ENCODE measurements around the gene KLHL6.

The KLHL6 gene

DNA sequence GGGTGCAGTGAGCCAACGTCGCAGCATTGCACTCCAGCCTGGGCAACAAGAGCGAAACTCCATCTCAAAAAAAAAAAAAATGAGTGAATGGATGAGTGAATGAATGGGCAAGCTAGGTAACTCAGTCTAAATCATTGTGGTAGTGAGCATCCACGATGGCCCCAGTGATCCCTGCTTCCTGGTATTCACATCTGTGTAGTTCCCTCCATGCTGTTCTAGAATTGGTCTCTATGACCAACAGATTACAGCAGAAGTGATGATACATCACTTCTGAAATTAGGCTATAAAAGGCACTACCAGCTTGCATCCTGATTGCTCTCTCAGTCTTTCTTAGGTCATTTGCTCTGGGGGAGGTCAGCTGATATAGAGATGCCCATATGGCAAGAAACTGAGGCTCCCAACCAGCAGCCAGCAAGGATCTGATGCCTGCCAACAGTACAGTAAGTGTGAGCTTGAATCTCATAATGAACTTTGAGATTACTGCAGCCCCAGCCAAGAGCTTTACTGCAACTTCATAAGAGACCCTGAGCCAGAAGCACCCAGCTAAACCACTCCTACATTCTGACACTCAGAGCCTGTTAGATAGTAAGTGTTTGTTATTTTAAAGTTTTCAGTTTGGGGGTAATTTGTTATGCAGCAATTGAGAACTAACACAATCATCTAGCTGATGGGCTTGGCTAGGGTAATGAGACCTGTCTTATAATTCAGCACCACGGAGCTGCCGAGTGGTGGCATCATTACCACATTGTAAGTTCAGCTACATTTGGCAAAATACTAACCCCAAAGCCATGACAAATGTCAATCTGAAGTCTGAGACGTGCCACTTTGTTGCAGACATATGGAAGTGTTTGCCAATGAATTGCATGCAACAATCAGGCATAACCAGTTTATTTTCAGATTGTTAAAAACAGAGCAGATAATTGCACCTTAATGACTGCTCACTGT is 53.0 kb downstream of the KLHL6 start:
- DNase-seq: no peak

DNA sequence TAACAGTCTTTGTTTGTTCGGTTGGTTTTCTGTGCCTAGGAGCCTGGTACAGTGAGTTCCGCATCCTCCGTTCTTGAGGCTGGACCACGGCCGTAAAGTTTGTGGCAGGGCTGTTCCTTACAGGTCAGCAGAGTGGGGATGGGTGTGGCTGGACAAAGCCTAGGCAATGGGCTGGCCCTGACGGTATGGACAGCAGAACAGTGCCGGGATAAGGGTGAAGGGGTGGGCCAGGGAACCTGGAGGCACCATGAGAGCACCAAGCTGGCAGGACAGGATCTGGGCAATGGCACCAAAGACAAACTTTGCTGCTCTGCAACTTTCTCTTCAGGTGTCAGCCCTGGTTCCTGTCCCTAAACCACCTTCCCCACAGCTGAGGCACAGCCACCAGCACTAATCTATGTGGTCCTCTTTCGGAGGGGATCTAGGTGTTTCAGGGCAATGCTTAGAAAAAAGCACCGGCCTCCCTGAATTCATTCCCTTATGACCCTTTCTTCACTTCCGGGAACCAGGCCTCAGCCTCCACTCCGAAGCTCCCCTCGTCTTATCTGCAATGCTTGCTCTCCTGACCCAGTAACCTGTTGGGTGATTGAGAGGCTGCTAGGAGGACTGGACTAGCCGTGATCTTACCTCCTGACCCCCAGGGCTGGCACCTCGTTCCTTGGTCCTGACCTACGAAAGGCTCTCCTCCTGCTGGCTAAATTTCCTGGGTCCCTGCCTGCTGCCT is 54.4 kb downstream of the KLHL6 start:
- DNase-seq: no peak

DNA sequence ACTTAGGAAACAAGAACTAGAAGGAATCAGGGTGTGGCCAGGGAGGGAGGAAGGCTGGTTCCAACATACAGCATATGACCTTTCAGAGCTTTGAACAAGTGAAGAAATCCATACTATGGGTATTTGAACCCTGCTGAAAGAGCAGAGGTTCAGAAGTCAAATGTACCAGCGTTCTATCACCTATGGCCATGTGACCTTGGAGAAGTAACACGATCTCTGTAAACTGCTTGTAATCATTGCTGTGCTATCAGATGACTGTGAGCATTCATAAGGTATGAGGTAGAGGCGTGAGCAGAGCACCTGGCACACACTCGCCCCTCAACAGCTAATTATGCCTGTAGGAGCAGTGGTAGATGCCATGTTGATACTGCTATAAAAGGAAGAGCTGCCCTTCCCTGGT is 55.2 kb downstream of the KLHL6 start:
- no peak for DNase-seq

DNA sequence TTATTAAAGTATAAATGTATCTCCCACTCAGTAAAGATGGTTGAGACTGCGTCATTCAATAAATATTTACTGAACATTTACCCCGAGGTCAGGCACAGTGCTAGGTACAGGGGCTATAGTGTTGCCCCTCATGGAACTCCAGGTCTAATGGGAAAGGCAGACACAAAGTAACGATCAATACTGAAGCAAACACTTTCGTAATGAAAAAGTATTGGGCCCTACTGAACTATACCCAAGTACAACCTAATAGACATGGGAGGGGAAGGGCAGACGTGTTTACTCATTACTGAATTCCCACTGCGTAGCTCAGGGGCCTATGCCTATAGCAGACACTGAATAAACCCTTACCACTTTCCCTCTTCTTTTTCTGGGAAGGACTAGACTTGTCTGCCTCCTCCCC is 56.9 kb downstream of the KLHL6 start:
- DNase-seq: no peak

DNA sequence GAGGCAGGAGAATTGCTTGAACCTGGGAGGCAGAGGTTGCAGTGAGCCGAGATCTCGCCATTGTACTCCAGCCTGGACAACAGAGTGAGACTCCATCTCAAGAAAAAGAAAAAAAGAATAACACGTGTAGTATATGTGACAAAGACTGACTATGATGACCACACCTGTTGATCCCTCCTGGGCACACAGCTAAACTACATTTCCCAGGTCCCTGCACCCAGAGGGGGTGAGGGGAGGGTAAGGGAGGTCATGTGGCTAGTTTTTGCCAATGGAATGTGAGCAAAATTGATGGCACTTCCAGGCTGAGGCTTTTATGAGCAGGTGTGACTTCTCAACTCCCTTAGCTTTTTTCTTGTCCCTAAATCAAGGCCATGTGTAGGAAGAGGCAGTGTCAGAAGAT is 58.2 kb downstream of the KLHL6 start:
- DNase-seq: no peak

DNA sequence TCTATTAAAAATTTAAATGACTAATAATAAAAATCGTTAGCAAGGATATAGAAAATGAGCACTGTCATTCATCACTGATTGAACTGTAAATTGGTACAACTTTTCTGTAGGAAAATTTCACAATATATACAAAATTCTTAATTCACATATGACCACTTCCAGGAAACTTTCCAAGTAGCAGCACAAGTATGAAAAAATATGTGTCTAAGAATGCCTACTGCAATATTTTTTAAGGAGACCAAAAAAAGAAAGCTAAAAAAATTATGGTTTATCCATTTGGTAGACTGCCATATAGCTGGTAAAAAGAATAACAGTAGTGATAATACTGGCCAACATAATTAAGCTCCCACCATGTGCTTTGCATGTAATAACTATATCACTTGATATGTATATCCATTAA is 59.2 kb downstream of the KLHL6 start:
- no peak for DNase-seq

DNA sequence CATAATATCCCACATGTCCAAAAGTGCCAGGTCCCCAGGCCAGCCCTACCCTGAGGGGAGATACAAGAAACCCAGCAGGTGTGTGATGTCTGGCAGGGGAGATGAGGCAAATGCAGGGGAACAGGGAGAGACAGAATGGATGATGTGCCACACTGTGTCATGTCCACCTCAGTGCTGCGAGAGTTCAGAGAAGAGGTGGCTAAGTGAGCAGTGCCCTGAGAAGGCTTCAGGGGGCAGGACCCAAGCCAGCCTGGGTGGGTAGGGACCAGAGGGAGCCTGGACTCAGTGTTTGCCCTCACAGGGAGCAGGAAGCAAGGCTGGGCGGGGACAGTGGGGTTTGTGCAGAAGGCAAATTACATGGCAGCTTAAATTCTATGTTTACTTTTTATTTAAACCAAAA is 61.2 kb downstream of the KLHL6 start:
- DNase-seq: no peak

DNA sequence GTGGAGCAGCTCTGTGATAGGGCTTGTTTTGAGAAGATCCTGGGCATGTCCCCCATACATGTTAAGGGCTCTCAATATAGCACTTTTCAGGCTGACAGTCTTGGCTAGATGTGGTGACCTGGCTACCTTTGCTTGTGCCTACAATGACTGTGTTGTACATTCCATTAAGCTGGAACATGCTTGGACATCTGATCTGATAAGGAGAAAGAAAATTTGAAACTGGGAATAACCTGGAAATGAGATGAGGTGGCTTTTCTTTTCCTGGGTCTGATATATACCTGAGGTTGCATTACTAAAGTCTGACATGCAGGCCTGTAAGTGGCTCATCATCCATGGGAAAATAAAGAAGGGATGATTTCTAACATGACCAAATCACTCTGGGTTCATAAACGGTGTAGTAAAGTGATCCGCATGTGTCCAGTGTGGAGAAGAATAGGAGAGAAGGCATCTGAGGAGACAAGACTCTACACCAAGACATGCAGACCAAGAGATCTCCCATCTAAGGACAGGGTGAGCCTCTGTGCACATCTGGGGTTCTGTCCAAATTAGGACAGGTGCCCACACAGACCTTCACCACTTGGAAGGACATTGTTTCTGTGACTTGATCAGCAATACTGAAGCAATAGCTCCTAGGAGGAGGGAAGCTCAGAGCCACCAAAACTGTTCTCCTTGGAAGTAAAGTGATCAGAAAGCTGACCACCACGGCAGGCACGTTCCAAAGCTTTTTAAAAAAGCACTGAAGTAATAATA is 62.0 kb downstream of the KLHL6 start:
- no peak for DNase-seq

DNA sequence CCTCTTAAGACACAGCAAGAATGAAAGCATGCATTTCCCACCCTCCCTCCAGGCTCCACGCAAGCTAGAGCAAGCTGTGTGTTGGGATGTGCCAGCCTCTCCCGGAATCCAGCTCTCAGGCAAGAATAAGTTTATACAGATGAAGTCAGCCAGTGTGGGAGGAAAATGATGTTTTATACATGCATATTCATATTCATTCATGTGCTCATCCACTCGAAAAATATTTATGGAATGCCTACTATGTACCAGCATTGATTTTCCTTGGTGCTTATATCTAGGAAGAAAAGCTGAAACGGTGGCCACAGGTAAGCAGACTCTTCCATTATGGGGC is 62.7 kb downstream of the KLHL6 start:
- DNase-seq: peak; percentile 23

DNA sequence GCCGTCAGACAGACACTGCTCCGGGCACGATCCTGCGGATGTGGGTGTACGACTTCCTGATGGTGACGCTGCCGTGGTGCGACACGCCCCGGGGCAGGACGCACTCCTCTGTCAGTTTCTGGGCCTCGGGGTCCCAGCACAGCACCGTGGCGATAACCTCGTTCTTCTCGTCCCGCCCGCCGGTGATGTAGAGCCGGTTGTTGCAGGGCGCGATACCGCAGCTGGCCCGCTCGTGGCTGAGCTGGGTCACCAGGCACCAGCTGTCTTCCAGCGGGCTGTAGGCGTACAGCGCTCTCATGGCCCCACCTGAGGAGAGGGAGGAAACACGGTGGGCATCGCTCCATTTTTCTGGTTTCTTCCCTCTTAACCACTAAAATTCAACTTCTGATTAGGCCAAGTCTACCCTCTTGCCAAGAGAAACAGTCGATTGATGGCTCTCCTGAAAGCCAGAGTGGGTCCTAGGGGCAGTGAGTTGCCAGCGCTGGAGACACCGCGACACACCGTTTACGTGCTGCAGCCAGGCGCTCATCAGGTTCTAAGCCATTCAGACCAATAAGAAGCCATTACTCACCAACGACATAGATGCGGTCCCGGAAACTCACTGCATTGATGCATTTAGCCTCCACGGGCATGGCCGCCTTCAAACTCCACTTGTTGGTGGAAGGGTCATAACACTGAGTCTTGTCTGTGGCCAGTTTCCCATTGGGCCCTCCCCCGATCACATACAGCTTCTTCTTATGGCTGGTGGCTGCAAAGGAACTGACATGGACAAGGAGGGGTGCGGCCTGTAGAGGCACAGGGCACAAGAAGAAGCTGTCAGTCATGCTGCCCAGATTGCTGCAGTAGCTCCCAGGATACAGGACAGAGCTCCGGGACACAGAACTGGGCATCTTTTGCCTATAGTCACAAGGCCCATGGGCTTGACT is 63.3 kb downstream of the KLHL6 start:
- DNase-seq: no peak

DNA sequence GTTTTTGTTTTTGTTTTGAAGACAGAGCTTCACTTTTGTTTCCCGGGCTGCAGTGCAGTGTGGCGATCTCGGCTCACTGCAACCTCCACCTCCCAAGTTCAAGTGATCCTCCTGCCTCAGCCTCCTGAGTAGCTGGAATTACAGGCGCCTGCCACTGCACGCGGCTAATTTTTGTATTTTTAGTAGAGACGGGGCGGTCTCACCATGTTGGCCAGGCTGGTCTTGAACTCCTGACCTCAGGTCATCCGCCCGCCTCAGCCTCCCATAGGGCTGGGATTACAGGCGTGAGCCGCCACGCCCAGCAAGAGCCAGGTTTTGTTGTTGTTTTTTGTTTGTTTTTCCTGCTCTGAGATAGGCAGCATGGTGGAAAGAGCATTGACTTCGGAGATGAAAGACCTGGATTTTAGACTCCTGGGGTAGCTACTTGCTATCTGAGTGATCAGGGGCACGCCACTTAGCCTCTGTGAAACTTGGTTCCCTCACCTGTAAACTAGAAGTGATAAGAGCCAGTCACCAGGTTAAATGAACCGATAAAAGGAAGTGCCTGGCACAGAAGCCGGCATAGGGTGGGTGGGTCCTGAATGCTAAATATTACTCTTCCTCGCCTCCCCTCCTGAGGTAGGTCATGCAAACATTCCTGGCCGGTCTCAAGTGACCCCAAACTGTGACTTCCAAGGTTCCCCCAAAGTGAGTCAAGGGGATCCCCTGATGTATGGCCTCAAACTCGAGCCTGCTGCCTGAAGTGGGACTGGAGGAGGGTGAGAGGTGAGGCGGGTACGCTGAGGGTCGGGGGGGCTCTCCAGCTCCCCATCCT is 64.2 kb downstream of the KLHL6 start:
- no peak for DNase-seq

DNA sequence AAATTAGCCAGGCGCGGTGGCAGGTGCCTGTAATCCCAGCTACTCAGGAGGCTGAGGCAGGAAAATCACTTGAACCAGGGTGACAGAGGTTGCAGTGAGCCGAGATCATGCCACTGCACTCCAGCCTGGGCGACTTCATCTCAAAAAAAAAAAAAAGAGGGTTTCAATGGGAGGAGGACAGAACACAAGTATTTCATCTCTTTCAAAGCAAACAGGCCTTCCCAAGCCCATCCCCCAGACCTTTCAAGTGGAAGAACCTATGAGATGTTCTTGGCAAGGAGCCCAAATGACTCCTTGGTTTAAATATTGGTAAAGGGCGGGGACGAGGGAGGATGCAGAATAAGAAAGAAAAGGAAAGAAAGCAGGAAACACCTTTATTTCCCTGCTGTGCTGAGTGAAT is 64.9 kb downstream of the KLHL6 start:
- no peak for DNase-seq

DNA sequence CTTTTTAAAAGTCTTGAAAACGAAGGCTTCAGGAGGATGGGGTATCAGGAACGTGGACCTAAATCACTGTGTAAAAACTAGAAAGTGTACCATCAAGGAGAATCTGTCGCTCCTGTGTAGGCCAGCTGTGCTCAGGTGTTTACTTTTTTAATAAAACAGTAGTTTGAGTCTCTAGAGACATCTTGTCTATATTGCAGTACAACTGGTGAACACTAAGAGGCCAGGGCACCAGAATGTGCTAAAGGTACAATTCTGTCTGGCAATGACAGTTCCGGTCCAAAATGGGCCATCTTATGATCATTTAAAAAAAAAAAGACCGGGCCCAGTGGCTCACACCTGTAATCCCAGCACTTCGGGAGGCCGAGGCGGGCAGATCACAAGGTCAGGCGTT is 65.3 kb downstream of the KLHL6 start:
- DNase-seq: no peak

DNA sequence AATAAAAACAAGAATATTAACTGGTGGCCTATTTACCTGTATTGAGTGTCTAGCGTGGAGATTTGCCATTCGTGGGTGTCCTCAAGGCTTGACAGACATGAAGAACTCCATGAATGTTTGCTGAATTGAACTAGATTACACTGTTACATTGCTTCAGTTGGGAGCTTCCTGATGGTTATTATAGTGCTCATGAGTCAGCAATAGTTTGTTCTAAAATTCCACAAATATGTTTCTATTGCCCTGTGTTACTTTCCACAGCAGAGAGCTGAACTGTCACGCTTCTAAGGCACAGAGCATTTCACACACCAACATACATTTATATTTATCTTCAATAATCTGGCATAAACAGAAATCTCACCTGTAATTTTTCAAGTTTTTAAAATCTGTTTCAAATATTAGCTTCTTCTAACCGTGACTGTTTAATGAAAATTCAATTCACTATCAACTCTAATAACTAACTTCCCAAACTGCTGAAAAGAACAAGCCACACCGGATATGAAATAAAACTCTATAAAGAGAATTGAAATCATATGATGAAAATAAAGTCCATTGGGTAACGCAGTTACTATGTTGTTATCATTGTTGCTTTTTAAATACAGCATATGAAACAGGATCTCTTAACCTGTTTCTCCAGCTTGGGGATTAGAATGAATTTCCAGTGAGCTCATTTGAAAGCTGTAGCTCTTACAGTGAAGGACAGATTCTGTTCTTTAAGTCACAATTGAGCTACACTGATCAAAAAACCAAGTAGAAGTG is 65.9 kb downstream of the KLHL6 start:
- peak; percentile 19 for DNase-seq

DNA sequence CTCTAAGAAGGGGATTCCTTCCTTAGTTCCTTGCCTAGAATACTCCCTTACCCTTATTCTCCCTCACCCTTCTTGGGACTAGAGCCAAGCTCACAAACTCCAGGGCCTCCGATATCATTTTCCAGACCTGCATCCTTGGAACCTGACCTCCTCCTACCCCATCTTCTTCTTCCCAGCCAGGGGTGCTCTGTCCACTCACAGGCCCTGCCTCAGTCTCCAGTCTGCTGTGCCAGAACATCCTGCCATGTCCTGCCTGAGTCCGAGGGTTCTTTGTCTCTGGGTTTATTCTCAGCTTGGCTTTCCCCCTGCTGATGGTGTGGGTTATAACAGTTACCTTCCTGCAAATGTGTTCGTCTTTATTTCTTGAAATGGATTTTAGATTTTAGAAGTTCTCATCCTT is 67.2 kb downstream of the KLHL6 start:
- no peak for DNase-seq

DNA sequence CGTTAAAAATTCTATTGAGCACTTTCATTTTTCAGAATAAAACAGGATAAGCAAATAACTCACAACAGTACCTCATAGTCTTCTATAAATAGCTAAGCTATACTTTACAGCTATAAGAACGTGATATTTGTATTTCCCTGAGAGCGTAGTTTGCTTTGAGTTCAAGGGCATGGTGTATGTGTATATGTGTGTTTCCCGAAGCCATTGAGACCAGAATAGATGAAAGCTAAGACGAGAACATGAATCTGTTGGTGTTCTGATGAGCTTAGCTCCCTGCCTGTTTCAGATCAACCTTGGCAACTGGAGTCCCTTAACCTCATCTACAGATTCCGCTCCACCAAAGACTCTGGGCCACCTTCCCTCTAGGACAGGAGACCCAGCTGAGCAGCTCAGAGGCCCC is 67.6 kb downstream of the KLHL6 start:
- DNase-seq: no peak

DNA sequence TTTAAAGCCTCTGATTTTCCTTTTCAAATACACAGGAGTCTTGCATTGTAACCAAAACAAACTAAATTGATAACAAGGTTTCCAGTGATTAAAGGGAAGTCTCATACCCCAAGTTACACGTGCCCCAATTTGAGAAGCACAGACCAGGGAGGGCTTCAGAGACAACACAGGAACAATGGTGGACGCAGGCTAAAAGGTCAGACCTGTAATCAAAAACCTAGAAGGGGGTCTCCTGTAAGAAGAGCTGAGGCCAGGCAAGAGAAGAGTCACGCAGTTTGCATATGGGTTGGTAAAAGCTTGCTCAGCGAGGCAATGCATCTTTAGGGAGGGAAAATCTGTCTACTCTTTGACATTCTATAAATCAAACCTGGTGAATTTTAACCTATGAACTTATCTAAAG is 68.5 kb downstream of the KLHL6 start:
- DNase-seq: no peak

DNA sequence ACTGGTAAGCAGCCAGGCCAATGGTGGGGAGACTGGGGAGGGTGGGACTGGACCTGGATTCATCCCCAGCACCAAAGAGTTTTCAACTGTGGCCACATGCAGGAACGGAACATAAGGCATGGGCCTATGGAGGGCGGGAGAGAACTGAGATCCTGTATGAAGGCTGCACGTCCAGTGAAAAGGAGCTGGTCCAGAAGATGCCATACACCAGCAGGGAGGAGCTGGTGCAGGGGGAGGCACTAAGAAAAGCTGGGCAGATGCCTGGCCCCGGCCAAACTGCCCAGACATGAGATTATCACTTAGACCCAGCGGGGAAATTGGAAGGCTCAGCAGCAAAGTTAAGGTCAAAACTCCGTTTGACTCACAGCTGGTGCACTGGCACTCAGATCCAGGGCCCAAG is 69.0 kb downstream of the KLHL6 start:
- no peak for DNase-seq

DNA sequence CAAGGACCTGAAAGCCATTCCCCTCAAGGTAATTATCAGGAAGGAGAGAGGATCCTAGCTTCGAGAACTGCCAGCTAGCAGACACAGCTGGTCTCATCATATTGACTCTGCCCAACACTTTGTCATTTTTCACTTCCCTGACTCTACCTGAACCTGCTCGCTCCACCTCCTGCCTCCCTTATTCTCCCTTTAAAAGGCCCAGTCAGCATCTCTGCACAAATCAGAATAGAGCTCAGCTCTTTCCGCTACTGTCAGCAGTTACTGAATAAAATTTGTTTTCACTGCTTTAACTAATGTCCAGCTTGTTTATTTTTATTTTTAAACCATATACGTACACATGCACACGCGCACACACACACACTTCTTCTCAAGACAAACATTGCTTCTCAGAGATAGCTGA is 69.9 kb downstream of the KLHL6 start:
- DNase-seq: no peak

DNA sequence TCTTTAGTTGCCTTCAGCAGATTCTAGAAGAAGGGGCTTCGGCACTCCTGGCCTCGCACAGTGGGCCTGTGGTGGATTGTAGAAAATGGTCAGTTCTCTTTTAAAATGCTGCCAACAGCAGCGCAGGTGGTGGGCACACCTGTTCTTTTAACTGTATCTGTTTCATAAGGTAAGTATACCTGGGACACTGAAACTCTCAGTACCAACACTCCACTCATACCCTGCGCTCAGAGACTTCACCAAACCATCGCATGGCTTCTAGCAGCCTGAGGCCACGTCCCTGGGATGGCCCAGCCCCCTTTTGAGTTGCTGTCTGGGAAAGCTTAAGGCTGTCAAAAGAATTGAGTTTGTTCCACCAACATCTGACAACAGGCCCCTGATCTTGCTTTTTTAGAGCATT is 70.4 kb downstream of the KLHL6 start:
- DNase-seq: no peak
